H9 (cell line): Measurements from ENCODE around the gene ABCD3. TPM values are rescaled to one million over a fixed set of nuclear protein-coding genes. Genes with fewer than 3 reads are reported as not detected.

Experiments used
- DNase-seq: peaks from one replicate; pipeline ENCODE4 v3.0.0-alpha.2; 2017
- H2AFZ ChIP-seq: one replicate; pipeline ENCODE4 v1.6.1; 2013; ENCODE audit warnings: mild to moderate bottlenecking, low read length, control low read depth, moderate library complexity
- H2AK5ac ChIP-seq: 2 replicates; pipeline ENCODE4 v1.6.1; 2013; ENCODE audit warnings: low read length, control low read depth, mixed read lengths; ENCODE audit not compliant: insufficient read length
- H2BK120ac ChIP-seq: one replicate; pipeline ENCODE4 v1.6.1; 2013; ENCODE audit warnings: low read depth, mild to moderate bottlenecking, low read length, control low read depth, inconsistent platforms; ENCODE audit not compliant: poor library complexity, severe bottlenecking
- H2BK12ac ChIP-seq: 2 replicates; pipeline ENCODE4 v1.6.1; 2013; ENCODE audit warnings: low read length, control low read depth, mixed read lengths, low read depth; ENCODE audit not compliant: insufficient read length
- H2BK15ac ChIP-seq: 2 replicates; pipeline ENCODE4 v1.6.1; 2013; ENCODE audit warnings: low read depth, low read length, control low read depth
- H2BK20ac ChIP-seq: one replicate; pipeline ENCODE4 v1.6.1; 2013; ENCODE audit warnings: low read depth, mild to moderate bottlenecking, low read length, control low read depth, inconsistent platforms; ENCODE audit not compliant: poor library complexity, severe bottlenecking
- H2BK5ac ChIP-seq: 2 replicates; pipeline ENCODE4 v1.6.1; 2013; ENCODE audit warnings: low read length, control low read depth, mixed read lengths; ENCODE audit not compliant: insufficient read length
- H3K14ac ChIP-seq: 2 replicates; pipeline ENCODE4 v1.6.1; 2013; ENCODE audit warnings: low read length, control low read depth; ENCODE audit not compliant: insufficient read depth
- H3K18ac ChIP-seq: 2 replicates; pipeline ENCODE4 v1.6.1; 2013; ENCODE audit warnings: low read depth, mild to moderate bottlenecking, mixed read lengths, low read length, control low read depth; ENCODE audit not compliant: insufficient read length
- H3K23ac ChIP-seq: 2 replicates; pipeline ENCODE4 v1.6.1; 2013; ENCODE audit warnings: low read length, control low read depth, mixed read lengths, low read depth; ENCODE audit not compliant: insufficient read length
- H3K23me2 ChIP-seq: 2 replicates; pipeline ENCODE4 v1.6.1; 2013; ENCODE audit warnings: low read depth, mild to moderate bottlenecking, mixed read lengths, low read length, control low read depth; ENCODE audit not compliant: insufficient read length, poor library complexity, severe bottlenecking
- H3K27ac ChIP-seq: 2 replicates; pipeline ENCODE4 v1.5.1; 2013; ENCODE audit warnings: low read length, control low read depth, mixed read lengths, low read depth; ENCODE audit not compliant: insufficient read length
- H3K27me3 ChIP-seq: 2 replicates; pipeline ENCODE4 v1.6.1; 2013; ENCODE audit warnings: low read length, control low read depth, inconsistent platforms; ENCODE audit not compliant: insufficient read depth
- H3K4ac ChIP-seq: 2 replicates; pipeline ENCODE4 v1.6.1; 2013; ENCODE audit warnings: low read depth, mild to moderate bottlenecking, control low read depth, inconsistent platforms, low read length, moderate library complexity
- H3K4me1 ChIP-seq: 2 replicates; pipeline ENCODE4 v1.6.1; 2013; ENCODE audit warnings: low read length, control low read depth, inconsistent platforms; ENCODE audit not compliant: insufficient read depth
- H3K4me2 ChIP-seq: 2 replicates; pipeline ENCODE4 v1.6.1; 2013; ENCODE audit warnings: low read length, control low read depth, mixed read lengths; ENCODE audit not compliant: insufficient read length, insufficient read depth
- H3K56ac ChIP-seq: 2 replicates; pipeline ENCODE4 v1.6.1; 2013; ENCODE audit warnings: low read depth, mild to moderate bottlenecking, mixed read lengths, low read length, control low read depth; ENCODE audit not compliant: insufficient read length
- H3K79me1 ChIP-seq: 2 replicates; pipeline ENCODE4 v1.6.1; 2013; ENCODE audit warnings: low read depth, mild to moderate bottlenecking, moderate library complexity, low read length, control low read depth, inconsistent platforms; ENCODE audit not compliant: insufficient read depth, poor library complexity, severe bottlenecking
- H3K79me2 ChIP-seq: 2 replicates; pipeline ENCODE4 v1.6.1; 2013; ENCODE audit warnings: low read length, control low read depth, inconsistent platforms; ENCODE audit not compliant: insufficient read depth
- H3K9ac ChIP-seq: 2 replicates; pipeline ENCODE4 v1.6.1; 2013; ENCODE audit warnings: low read length, control low read depth, mixed read lengths; ENCODE audit not compliant: insufficient read length; ENCODE audit errors: extremely low read depth
- H3K9me3 ChIP-seq: one replicate; pipeline ENCODE4 v1.6.1; 2013; ENCODE audit warnings: low read depth, low read length, inconsistent platforms; ENCODE audit not compliant: control insufficient read depth
- H3T11ph ChIP-seq: one replicate; pipeline ENCODE4 v1.6.1; 2013; ENCODE audit warnings: mild to moderate bottlenecking, low read length, control low read depth, inconsistent platforms
- H4K20me1 ChIP-seq: one replicate; pipeline ENCODE4 v1.6.1; 2013; ENCODE audit not compliant: control insufficient read depth, insufficient read length, insufficient read depth
- H4K5ac ChIP-seq: 2 replicates; pipeline ENCODE4 v1.6.1; 2013; ENCODE audit warnings: low read depth, mild to moderate bottlenecking, mixed read lengths, low read length, control low read depth; ENCODE audit not compliant: insufficient read length
- H4K8ac ChIP-seq: replicated peaks from 2 replicates; pipeline ENCODE4 v1.6.1; 2013; ENCODE audit warnings: low read length, control low read depth, mixed read lengths, low read depth; ENCODE audit not compliant: insufficient read length
- H4K91ac ChIP-seq: 2 replicates; pipeline ENCODE4 v1.6.1; 2013; ENCODE audit warnings: low read depth, mild to moderate bottlenecking, moderate library complexity, mixed read lengths, low read length, control low read depth; ENCODE audit not compliant: insufficient read length
- H3K27ac Mint-ChIP-seq, 3 experiments: 2 replicates in 2 of 3; 3 replicates in 1 of 3; pipeline ENCODE4 v1.8.0; 2020 to 2021; ENCODE audit warnings: mixed read lengths in 3 of 3, mild to moderate bottlenecking in 1 of 3, moderate library complexity in 1 of 3
- H3K27me3 Mint-ChIP-seq: 2 replicates; pipeline ENCODE4 v1.8.0; 2021; ENCODE audit warnings: low read depth, mild to moderate bottlenecking, moderate library complexity, mixed read lengths
- H3K36me3 Mint-ChIP-seq, 3 experiments: 2 replicates in 2 of 3; 3 replicates in 1 of 3; pipeline ENCODE4 v1.8.0; 2020 to 2021; ENCODE audit warnings: low read depth in 3 of 3, mixed read lengths in 3 of 3; ENCODE audit not compliant: insufficient read depth in 1 of 3
- H3K4me1 Mint-ChIP-seq, 2 experiments: 2 replicates each; pipeline ENCODE4 v1.8.0; 2020; ENCODE audit warnings: mixed read lengths in 2 of 2
- H3K4me3 Mint-ChIP-seq, 2 experiments: 2 replicates in 1 of 2; 3 replicates in 1 of 2; pipeline ENCODE4 v1.8.0; 2020 to 2021; ENCODE audit warnings: mild to moderate bottlenecking in 2 of 2, mixed read lengths in 2 of 2, moderate library complexity in 1 of 2
- H3K9me3 Mint-ChIP-seq, 2 experiments: 2 replicates in 1 of 2; 3 replicates in 1 of 2; pipeline ENCODE4 v1.8.0; 2020; ENCODE audit warnings: mild to moderate bottlenecking in 2 of 2, mixed read lengths in 2 of 2, moderate library complexity in 1 of 2
- WGBS: extraction: QIAGEN DNeasy Blood & Tissue Kit; methylation state at CpG from one replicate; pipeline ENCODE4 v1.1.7; 2013; ENCODE audit warnings: missing lambda C conversion rate, low lambda C conversion rate, mixed read lengths; ENCODE audit not compliant: insufficient read length; ENCODE audit errors: extremely low coverage; 5-methylcytosine and 5-hydroxymethylcytosine counted together
- total RNA-seq: library from RNA; stranded (reverse); gene quantifications from 2 replicates; pipeline ENCODE4 v1.2.1, GENCODE V29; 2021
- TF ChIP-seq, protein P1 (sequence below): fragments of 200-600 bp; sonication (generic); conservative IDR thresholded peaks from 3 replicates; pipeline ENCODE4 v1.8.0; 2021; ENCODE audit warnings: antibody characterized with exemption, mild to moderate bottlenecking

Gene ABCD3
- total RNA-seq, 1 experiment from 2014 or later: 32.0 TPM

DNA sequence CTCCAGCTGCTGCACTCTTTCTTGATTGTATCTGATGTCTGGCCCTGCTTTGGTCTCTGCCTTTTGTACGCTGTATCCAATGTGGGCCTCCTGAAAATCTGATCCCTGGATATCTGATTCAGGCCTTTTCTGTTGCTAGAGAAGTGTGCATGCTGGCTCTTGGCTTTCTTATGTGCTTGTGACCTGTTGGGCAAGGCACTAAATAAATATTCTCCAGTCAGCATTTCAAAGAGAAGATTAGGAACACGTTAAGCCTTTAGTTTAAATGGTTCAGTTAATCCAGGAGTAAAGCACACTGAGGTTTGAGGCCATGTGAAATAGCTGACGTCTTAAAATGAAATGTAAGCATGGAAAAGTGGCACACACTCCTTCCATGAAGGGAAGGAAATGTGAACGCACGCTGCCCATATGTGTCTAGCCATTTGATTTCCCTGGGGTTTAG is 132.6 kb downstream of the ABCD3 start:
- Histone ChIP-seq H3K4me2 (no peak overlapping the region), H3K4ac (no peak overlapping the region), H4K91ac (no peak overlapping the region), H3K18ac (no peak overlapping the region), H2AK5ac (no peak overlapping the region), H3K23ac (no peak overlapping the region), H2AFZ (no peak overlapping the region), H3T11ph (no peak overlapping the region), H2BK12ac (no peak overlapping the region), H3K14ac (no peak overlapping the region), H4K5ac (no peak overlapping the region), H3K27ac (no peak overlapping the region), H4K8ac (no peak overlapping the region), H3K79me1 (no peaks in the 10 kb centered on the region), H4K20me1 (no peaks in the 10 kb centered on the region), H3K79me2 (no peaks in the 10 kb centered on the region), H2BK15ac (no peak overlapping the region), H3K56ac (no peak overlapping the region), H3K9ac (no peak overlapping the region), H2BK5ac (no peak overlapping the region), H3K23me2 (no peaks in the 10 kb centered on the region), H3K9me3 (no peaks in the 10 kb centered on the region), H3K27me3 (no peaks in the 10 kb centered on the region), H2BK120ac (no peak overlapping the region), H2BK20ac (no peak overlapping the region), H3K4me1 (peaks cover 16% of the 10 kb centered on the region; the same call in 1 of the 2 replicates)
- no peak overlapping the region for H3K4me3 Mint-ChIP-seq
- no peak overlapping the region for H3K27ac Mint-ChIP-seq
- peaks cover 49 to 52% of the 10 kb centered on the region in 2 experiments for H3K4me1 Mint-ChIP-seq
- no peaks in the 10 kb centered on the region for H3K27me3 Mint-ChIP-seq
- H3K9me3 Mint-ChIP-seq: no peaks in the 10 kb centered on the region; a peak in 1 of 5 replicates
- DNase-seq: no peak
- TF ChIP-seq, protein P1, sequence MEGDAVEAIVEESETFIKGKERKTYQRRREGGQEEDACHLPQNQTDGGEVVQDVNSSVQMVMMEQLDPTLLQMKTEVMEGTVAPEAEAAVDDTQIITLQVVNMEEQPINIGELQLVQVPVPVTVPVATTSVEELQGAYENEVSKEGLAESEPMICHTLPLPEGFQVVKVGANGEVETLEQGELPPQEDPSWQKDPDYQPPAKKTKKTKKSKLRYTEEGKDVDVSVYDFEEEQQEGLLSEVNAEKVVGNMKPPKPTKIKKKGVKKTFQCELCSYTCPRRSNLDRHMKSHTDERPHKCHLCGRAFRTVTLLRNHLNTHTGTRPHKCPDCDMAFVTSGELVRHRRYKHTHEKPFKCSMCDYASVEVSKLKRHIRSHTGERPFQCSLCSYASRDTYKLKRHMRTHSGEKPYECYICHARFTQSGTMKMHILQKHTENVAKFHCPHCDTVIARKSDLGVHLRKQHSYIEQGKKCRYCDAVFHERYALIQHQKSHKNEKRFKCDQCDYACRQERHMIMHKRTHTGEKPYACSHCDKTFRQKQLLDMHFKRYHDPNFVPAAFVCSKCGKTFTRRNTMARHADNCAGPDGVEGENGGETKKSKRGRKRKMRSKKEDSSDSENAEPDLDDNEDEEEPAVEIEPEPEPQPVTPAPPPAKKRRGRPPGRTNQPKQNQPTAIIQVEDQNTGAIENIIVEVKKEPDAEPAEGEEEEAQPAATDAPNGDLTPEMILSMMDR: no peak
- H3K36me3 Mint-ChIP-seq: no peaks in the 10 kb centered on the region; a peak in 1 of 7 replicates
- no CpG with 5 or more reads among the region's 5 CpGs for WGBS
